Right atrium auricular region (tissue), 2 donors: Measurements from ENCODE around the gene WNT9A. TPM values are rescaled to one million over a fixed set of nuclear protein-coding genes. Genes with fewer than 3 reads are reported as not detected.
"Not testable (repeated sequence)": the region's sequence is repeated elsewhere in the genome, so short reads cannot be mapped to it uniquely, and the experiment has no call there.

ENCODE experiments used
- DNase-seq: peaks from one replicate; pipeline ENCODE4 v3.0.0-alpha.2; 2019; ENCODE audit warnings: low spot score
- H3K27ac ChIP-seq, 2 donors: fragments of 200-600 bp; sonication (generic); 1 replicate in 1 of 2; 2 replicates in 1 of 2; pipeline ENCODE4 v1.5.1; 2016 to 2019
- H3K27me3 ChIP-seq, 2 donors: fragments of 200-600 bp; sonication (generic); one replicate each; pipeline versions ENCODE4 v1.5.1 to v1.6.0; 2017 to 2019
- H3K36me3 ChIP-seq: fragments of 200-600 bp; sonication (generic); one replicate; pipeline ENCODE4 v1.5.1; 2016
- H3K4me1 ChIP-seq, 2 donors: fragments of 200-600 bp; sonication (generic); one replicate each; pipeline versions ENCODE4 v1.5.1 to v1.6.0; 2017 to 2019
- H3K4me3 ChIP-seq, 2 donors: fragments of 200-600 bp; sonication (generic); 1 replicate in 1 of 2; 2 replicates in 1 of 2; pipeline ENCODE4 v1.5.1; 2017 to 2019; ENCODE audit warnings: mild to moderate bottlenecking in 1 of 2, moderate library complexity in 1 of 2
- H3K9me3 ChIP-seq, 2 donors: fragments of 200-600 bp; sonication (generic); one replicate each; pipeline ENCODE4 v1.5.1; 2019
- total RNA-seq, 2 donors: library from RNA; depleted of rRNA; stranded (reverse); fragments of >200 nt; gene quantifications; one replicate each; pipeline ENCODE4 v1.1.0, GENCODE V29; 2016
- TF ChIP-seq, protein P1 (sequence below), 2 donors: fragments of 200-600 bp; sonication (generic); IDR thresholded peaks; one replicate each; pipeline ENCODE4 v1.5.1; 2019; ENCODE audit warnings: antibody characterized with exemption in 2 of 2

WNT9A gene
- total RNA-seq, 2 donors from 2014 or later = 0.78 to 2.2 TPM

- not testable (repeated sequence) for H3K27me3 ChIP-seq, H3K4me3 ChIP-seq, H3K27ac ChIP-seq, H3K9me3 ChIP-seq, H3K36me3 ChIP-seq, DNase-seq, H3K4me1 ChIP-seq
Measured at GRCh38 chr1:227971216-227971615, 23.5 kb upstream of the WNT9A start.

- H3K4me1 ChIP-seq, H3K27ac ChIP-seq, H3K9me3 ChIP-seq, DNase-seq, H3K27me3 ChIP-seq, H3K4me3 ChIP-seq, H3K36me3 ChIP-seq: not testable (repeated sequence)
Measured at GRCh38 chr1:227970076-227970995, 22.6 kb upstream of the WNT9A start.

DNA sequence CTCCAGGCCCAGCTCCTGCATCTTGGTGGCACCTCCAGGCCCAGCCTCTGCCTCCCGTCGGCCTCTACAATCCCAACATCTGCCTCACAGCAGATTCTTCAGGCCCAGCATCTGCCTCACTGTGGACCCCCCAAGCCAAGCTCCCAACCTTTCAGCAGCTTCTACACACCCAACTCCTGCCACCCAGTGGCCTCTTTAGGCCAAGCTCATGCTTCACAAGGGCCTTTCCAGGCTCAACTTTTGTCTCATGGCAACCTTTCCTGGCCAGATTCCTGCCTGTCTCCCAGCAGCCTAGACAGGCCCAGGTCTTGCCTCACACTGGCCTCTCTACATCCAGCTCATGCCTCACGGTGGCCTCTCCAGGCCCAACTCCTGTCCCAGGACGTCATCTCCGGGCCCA, 20.1 kb upstream of the WNT9A start:
- H3K4me1 ChIP-seq, H3K27ac ChIP-seq, H3K9me3 ChIP-seq, DNase-seq, H3K4me3 ChIP-seq, H3K27me3 ChIP-seq, H3K36me3 ChIP-seq: not testable (repeated sequence)

GRCh38 chr1:227966733-227967132, 19.0 kb upstream of the WNT9A start:
- H3K9me3 ChIP-seq, H3K27ac ChIP-seq, H3K4me3 ChIP-seq, DNase-seq, H3K36me3 ChIP-seq, H3K4me1 ChIP-seq, H3K27me3 ChIP-seq: not testable (repeated sequence)

- H3K27ac ChIP-seq = no peak overlapping the region
- H3K36me3 ChIP-seq = no peaks in the 10 kb centered on the region
- DNase-seq = no peak
- TF ChIP-seq, protein P1, sequence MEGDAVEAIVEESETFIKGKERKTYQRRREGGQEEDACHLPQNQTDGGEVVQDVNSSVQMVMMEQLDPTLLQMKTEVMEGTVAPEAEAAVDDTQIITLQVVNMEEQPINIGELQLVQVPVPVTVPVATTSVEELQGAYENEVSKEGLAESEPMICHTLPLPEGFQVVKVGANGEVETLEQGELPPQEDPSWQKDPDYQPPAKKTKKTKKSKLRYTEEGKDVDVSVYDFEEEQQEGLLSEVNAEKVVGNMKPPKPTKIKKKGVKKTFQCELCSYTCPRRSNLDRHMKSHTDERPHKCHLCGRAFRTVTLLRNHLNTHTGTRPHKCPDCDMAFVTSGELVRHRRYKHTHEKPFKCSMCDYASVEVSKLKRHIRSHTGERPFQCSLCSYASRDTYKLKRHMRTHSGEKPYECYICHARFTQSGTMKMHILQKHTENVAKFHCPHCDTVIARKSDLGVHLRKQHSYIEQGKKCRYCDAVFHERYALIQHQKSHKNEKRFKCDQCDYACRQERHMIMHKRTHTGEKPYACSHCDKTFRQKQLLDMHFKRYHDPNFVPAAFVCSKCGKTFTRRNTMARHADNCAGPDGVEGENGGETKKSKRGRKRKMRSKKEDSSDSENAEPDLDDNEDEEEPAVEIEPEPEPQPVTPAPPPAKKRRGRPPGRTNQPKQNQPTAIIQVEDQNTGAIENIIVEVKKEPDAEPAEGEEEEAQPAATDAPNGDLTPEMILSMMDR (IDR thresholded peaks at IDR 0.05) = no peak
- peaks cover 0 to 4% of the 10 kb centered on the region in 2 donors for H3K9me3 ChIP-seq
- no peaks in the 10 kb centered on the region for H3K4me1 ChIP-seq
- no peaks in the 10 kb centered on the region for H3K27me3 ChIP-seq
- no peak overlapping the region for H3K4me3 ChIP-seq
Measured at GRCh38 chr1:227961651-227962466, 14.1 kb upstream of the WNT9A start.

GRCh38 chr1:227959325-227959860, 11.7 kb upstream of the WNT9A start:
- H3K4me3 ChIP-seq = no peak overlapping the region
- no peaks in the 10 kb centered on the region for H3K27me3 ChIP-seq
- DNase-seq = peak; percentile 21
- H3K9me3 ChIP-seq = peaks cover 0 to 8% of the 10 kb centered on the region in 2 donors
- no peak overlapping the region for H3K27ac ChIP-seq
- TF ChIP-seq, protein P1 (IDR thresholded peaks at IDR 0.05) = no peak
- no peaks in the 10 kb centered on the region for H3K36me3 ChIP-seq
- H3K4me1 ChIP-seq = no peaks in the 10 kb centered on the region

- Histone ChIP-seq H3K9me3 (peaks cover 0 to 9% of the 10 kb centered on the region in 2 donors), H3K27ac (no peak overlapping the region), H3K27me3 (no peaks in the 10 kb centered on the region), H3K4me1 (no peaks in the 10 kb centered on the region), H3K36me3 (no peaks in the 10 kb centered on the region), H3K4me3 (no peak overlapping the region)
- TF ChIP-seq, protein P1 (IDR thresholded peaks at IDR 0.05) = no peak
- DNase-seq = peak; percentile 53
Measured at GRCh38 chr1:227958617-227959324, 11.0 kb upstream of the WNT9A start.
